GM19468 (cell line): Measurements from ENCODE around the gene ZNF195.
"Not testable (repeated sequence)": the region's sequence is repeated elsewhere in the genome, so short reads cannot be mapped to it uniquely, and the experiment has no call there.

ENCODE experiments used
- ATAC-seq: cut with Tn5 transposase; IDR thresholded peaks from one replicate; pipeline ENCODE4 v1.9.1; 2021; ENCODE audit warnings: mild to moderate bottlenecking, moderate library complexity, moderate number of reproducible peaks; ENCODE audit not compliant: unreplicated experiment; ENCODE audit errors: extremely low read depth

ZNF195 gene

GRCh38 chr11:3378426-3379423, at the start of gene ZNF195:
Gene ZNF195 (minus strand): TSS chr11:3379146. CDS start chr11:3379040, 106 bp downstream.
- peak; percentile 84 for ATAC-seq

- not testable (repeated sequence) for ATAC-seq
These were observed 49.1 kb upstream of the ZNF195 start for GRCh38 chr11:3428076-3428475.

GRCh38 chr11:3426541-3426940, 47.6 kb upstream of the ZNF195 start:
- ATAC-seq = not testable (repeated sequence)

- not testable (repeated sequence) for ATAC-seq
These were observed 45.0 kb upstream of the ZNF195 start for GRCh38 chr11:3423928-3424327.

- not testable (repeated sequence) for ATAC-seq
These were observed 44.3 kb upstream of the ZNF195 start for GRCh38 chr11:3423138-3423731.

- ATAC-seq = peak; percentile 46
These were observed 43.6 kb upstream of the ZNF195 start for GRCh38 chr11:3422380-3423137.

DNA sequence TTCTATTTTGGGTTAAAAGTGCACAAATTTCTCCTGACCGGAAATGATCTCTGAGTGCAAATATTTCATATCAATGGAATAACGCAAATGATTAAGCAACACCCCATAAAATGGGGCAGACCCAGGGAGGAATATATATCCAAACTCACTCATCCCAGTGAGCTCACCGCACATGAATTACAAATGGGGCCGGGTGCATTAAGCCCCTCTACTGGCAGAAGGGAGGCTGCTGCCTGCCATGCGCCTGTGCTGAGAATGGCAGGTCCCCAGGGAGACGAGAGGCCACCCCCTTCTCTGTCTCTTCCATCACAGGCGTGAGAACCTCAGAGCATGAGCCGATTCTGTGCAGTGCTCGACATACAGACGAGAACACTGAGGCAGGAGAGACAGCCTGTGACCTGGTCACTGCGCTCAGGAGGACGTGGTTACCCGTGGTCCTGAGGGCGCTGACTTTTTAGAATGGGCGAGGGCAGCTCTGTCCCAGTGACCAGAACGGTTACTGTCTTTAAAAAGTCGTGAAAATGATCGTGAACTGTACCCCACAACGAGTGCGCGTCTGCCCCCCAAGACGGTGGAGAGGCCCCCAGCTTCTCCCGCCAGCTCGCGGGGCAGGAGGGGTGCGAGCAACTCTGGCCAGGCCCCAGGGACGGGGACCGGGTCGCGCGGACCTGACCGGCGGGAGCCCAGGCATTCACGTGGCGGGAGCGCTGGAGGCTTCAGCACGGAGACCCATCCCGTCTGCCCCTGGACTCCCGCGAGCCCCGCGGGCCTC, 42.8 kb upstream of the ZNF195 start:
- ATAC-seq = not testable (repeated sequence)

DNA sequence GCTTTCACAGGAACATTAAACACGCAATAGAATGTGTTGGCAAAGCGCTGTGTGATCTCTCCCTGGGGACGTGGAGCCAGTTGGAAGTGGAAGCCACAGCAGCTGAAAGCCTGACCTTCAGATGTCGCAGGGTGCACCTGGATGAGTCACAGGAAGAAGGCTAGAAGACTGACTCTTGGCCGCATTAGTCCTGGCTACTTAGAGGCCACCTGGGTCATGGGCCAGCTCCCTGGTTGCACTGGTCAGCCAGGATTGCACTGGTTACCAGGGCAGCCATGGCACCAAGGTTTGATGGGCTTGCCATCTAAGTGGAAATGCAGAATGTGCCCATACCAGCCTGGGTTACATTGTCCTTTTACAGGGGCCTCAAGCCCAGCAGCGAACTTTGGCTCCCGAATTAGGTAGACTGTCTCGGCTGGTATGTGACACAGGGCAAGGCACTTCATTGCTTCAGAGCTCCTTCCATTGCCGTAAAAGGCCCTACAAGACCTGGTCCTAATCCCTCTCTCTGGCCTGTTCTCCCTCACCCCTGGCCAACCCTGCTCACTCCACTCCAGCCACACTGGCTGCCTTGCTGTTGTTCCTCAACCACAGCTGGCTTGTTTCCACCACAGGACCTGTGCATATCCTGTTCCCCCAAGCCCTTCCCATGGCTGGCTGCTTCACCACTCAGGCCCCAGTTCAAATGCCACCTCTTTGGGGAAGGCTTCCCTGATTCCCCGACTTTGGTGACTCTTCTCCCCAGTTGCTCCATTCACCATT, 41.5 kb upstream of the ZNF195 start:
- ATAC-seq = not testable (repeated sequence)

DNA sequence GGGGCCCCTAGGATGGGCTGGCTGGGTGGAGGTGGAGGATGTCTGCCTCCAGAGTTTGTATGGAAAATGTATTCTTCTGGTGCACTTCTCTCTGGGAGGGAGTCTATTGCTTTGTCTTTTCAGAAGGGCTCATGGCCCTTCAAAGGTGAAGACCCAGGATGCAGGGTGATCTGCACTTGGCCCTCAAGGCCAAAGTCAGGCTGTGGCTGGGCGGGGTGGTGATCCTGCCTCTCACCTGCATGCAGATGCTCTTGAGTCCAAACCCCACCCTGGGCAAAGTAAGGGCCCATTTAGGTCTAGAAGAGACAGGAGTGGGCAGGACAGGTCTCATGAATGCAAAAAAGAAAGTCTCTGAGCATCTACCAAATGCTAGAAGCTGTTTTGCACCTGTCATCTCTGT, 40.5 kb upstream of the ZNF195 start:
- not testable (repeated sequence) for ATAC-seq

DNA sequence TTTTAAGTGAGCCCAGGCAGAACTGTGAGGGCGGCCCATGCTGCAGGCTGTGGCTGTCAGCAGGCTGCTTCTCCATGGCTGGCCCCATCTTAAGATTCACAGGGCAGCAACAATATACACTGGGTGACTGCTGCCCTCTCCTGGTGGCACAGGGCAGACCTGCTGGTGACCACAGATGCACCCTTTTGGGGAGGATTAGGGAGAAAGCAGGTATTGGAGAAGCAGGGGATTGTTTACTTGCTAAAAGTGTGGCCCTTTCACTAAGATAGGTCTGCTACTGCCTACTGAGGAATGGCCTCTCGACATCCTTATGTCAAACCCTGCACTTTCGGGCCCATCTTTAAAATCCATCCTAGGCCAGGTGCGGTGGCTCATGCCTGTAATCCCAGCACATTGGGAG, 38.1 kb upstream of the ZNF195 start:
- not testable (repeated sequence) for ATAC-seq

GRCh38 chr11:3415301-3415700, 36.4 kb upstream of the ZNF195 start:
- ATAC-seq = not testable (repeated sequence)

- ATAC-seq = not testable (repeated sequence)
These were observed 34.7 kb upstream of the ZNF195 start for GRCh38 chr11:3413666-3414065.

- no peak for ATAC-seq
These were observed 33.9 kb upstream of the ZNF195 start for GRCh38 chr11:3412837-3413236.

DNA sequence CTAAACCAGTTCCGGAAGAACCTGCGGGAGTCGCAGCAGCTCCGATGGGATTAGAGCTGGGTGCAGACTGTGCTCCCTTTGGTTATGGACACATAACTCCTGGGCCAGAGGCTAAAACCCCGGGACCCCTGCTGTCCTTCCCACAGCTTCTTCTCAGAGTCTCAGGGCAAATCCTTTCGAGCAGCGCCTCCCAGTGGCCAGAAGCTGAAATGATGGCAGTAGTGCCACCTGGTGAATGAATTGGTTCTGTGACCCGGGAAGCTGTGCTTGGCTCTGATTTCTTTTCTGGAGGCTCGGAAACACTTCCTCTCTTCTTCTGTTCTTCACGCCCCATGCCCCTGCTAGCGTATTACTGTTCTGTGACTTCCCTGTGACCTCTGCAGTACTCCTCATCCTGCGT, 29.8 kb upstream of the ZNF195 start:
- not testable (repeated sequence) for ATAC-seq

DNA sequence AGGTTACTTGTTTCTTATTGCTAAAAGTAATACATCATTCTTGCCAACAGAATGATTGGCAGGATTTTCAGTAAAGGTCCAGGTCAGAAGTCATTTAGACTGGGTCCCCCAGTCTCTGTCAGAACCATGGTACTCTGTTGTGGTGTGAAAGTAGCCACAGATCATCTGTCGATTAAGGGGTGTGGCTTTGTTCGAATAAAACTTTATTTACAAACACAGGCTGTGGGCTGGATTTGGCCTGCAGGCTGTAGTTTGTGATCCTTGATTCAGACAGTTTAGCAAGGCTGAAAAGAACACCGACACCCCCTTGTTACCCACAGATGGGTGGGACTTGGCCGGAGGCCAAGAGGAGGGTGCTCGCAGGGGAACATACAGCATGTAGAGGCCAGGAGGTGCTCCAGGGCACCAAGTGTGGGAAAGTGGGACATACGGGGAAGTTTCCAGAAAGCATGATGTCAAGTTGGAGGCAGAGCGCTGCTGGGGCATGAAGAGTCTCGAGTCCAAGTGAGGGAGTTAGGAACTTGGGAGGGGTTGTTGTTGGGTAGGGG, 29.2 kb upstream of the ZNF195 start:
- not testable (repeated sequence) for ATAC-seq

GRCh38 chr11:3406937-3407336, 28.0 kb upstream of the ZNF195 start:
- ATAC-seq = not testable (repeated sequence)

DNA sequence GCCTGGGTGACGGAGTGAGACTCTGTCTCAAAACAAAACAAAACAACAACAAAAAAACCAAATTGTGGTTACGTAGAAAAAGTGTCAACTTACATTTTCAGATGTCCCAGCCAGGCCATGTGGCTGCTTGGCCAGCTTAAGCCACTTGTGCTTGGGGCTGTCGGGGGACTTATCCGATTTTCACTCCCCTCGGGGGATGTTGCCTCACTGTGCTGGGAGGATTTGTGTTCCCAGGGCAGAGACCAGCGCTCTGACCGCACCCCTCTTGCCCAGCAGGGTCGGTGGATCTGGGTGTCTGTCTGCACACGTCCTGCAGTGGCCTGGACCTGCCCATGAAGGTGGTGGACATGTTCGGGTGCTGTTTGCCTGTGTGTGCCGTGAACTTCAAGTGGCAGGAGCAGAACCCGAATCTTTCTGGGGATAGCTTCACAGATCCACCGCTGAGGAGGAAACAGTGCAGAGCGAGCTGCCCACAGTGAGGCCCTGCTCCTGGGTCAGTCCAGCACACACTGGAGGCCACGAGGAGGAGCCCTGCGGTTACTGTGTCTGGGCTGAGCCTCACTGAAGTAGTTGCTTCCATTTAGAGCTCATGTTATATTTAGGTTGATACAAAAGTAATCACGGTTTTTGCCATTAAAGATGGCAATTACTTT, 27.4 kb upstream of the ZNF195 start:
- not testable (repeated sequence) for ATAC-seq
